ENCODE measurements around the gene FAM13A.

FAM13A gene

GRCh38 chr4:88713782-88714181, 343.2 kb downstream of the FAM13A start:
- TF ChIP-seq CTCF (IDR thresholded peaks at IDR 0.05; ENCODE audit: low read depth, low read length), result no peak
- no peak overlapping the region for H3K4me3 ChIP-seq (ENCODE audit: low read depth, low read length)

- TF ChIP-seq CTCF (IDR thresholded peaks at IDR 0.05; ENCODE audit: low read depth, low read length), result no peak
- no peak overlapping the region for H3K4me3 ChIP-seq (ENCODE audit: low read depth, low read length)
These were observed 347.0 kb downstream of the FAM13A start for GRCh38 chr4:88709989-88710388.

- TF ChIP-seq CTCF (IDR thresholded peaks at IDR 0.05; ENCODE audit: low read depth, low read length), result peak; percentile 42; the same call in 1 of the 2 replicates
- no peak overlapping the region for H3K4me3 ChIP-seq (ENCODE audit: low read depth, low read length)
These were observed 350.4 kb downstream of the FAM13A start for GRCh38 chr4:88706574-88706973.

GRCh38 chr4:88705805-88706492, 351.0 kb downstream of the FAM13A start:
- no peak overlapping the region for H3K4me3 ChIP-seq (ENCODE audit: low read depth, low read length)
- TF ChIP-seq CTCF (IDR thresholded peaks at IDR 0.05; ENCODE audit: low read depth, low read length), result no peak

- no peak for TF ChIP-seq CTCF (IDR thresholded peaks at IDR 0.05; ENCODE audit: low read depth, low read length)
- no peak overlapping the region for H3K4me3 ChIP-seq (ENCODE audit: low read depth, low read length)
These were observed 351.8 kb downstream of the FAM13A start for GRCh38 chr4:88705223-88705622.

GRCh38 chr4:88702782-88703181, 354.2 kb downstream of the FAM13A start:
- H3K4me3 ChIP-seq (ENCODE audit: low read depth, low read length), result no peak overlapping the region
- no peak for TF ChIP-seq CTCF (IDR thresholded peaks at IDR 0.05; ENCODE audit: low read depth, low read length)

- H3K4me3 ChIP-seq (ENCODE audit: low read depth, low read length), result no peak overlapping the region
- TF ChIP-seq CTCF (IDR thresholded peaks at IDR 0.05; ENCODE audit: low read depth, low read length), result no peak
These were observed 358.5 kb downstream of the FAM13A start for GRCh38 chr4:88698519-88698918.
